ENCODE measurements around the gene CPEB4. TPM values are rescaled to one million over a fixed set of nuclear protein-coding genes. Genes with fewer than 3 reads are reported as not detected.

CPEB4 gene
- total RNA-seq, 1 donor from 2014 or later: 11.3 TPM

DNA sequence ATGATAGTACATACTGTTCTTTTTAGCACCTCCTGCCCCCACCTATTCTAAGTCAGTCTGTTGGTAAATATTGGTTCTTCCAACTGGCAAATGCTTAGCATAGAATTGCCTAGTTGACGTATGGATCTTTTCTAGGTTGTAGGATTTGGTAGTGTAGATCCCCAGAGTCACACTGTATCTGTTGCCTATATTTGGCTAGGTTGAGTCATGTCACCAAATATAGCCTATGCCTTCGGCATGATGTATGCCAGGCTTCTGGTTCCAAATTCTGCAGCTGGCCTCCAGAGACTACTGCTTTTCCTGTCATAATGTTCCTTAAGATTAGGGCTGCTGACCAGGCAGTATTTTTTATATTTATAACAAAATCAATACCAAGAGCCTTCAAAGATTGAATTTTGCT is 38.2 kb downstream of the CPEB4 start:
- H3K4me3 Mint-ChIP-seq: no peak overlapping the region

DNA sequence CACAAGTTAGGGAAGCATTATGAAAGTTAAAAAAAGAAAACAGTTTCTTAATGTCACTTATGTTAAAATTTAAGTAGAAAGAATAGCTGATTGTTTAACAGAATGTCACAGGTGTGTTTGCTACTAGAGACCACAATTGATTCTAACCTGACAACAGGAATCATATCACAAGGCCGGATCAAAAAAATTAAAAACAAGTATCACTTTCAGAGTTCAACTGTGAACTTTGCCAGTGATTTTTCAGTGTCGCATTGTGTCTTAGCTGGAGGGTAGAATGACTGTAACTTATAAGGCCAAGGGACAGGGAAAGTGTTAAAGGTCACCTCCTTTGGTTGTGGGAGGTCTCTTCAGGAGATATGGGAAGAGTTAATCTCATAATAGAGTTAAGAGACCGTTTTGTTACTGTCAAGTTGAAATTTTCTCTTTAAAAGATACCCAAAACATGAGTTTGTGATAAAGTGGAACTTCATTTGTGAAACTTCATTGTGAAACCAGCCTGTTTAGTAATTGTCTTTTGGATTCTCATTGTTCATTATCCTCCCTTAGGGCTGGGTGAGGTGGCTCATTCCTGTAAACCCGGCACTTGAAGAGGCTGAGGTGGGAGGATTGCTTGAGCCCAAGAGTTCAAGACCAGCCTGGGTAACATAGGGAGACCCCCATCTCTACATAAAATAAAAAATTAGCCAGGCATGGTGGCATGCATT is 40.9 kb downstream of the CPEB4 start:
- Mint-ChIP-seq H3K9me3 (no peaks in the 10 kb centered on the region), H3K27ac (ENCODE audit: unreplicated experiment) (no peak overlapping the region), H3K36me3 (ENCODE audit: low read depth) (no peaks in the 10 kb centered on the region), H3K4me1 (peaks cover 33% of the 10 kb centered on the region), H3K27me3 (ENCODE audit: low read depth) (no peaks in the 10 kb centered on the region), H3K4me3 (no peak overlapping the region)
- no peak for DNase-seq (ENCODE audit: low read depth, low spot score)
- no peak for TF ChIP-seq CTCF (conservative IDR thresholded peaks at IDR 0.05)

More for the DNA sequence above, 38.2 kb downstream of the CPEB4 start:
- H3K36me3 Mint-ChIP-seq (ENCODE audit: low read depth): no peaks in the 10 kb centered on the region
- H3K4me1 Mint-ChIP-seq: peaks cover 35% of the 10 kb centered on the region
- H3K27ac Mint-ChIP-seq (ENCODE audit: unreplicated experiment): no peak overlapping the region
- DNase-seq (ENCODE audit: low read depth, low spot score): no peak
- no peak for TF ChIP-seq CTCF (conservative IDR thresholded peaks at IDR 0.05)
- no peaks in the 10 kb centered on the region for H3K27me3 Mint-ChIP-seq (ENCODE audit: low read depth)
- no peaks in the 10 kb centered on the region for H3K9me3 Mint-ChIP-seq

DNA sequence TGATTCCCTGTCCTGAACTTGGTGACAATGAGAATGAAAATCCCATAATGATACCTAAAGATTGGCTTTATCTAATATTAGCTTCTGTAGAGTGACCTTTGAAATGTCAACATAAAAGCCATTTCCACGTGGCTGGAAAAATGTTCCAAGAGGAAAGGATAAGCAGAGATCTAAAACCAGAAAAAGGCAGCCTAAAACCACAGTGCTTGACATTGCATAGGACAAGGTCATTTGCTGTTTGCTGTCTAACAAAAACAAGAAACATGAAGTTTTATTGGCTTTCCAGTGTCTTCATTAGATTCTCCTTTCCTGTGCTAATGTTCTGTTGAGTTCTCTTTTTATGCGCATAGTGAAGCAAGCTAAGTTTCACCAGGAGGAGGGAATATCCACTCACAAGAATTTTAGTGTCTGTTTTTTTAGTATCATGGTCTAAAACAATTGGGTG is 44.6 kb downstream of the CPEB4 start:
- Mint-ChIP-seq H3K4me3 (no peak overlapping the region), H3K36me3 (ENCODE audit: low read depth) (peaks cover 4% of the 10 kb centered on the region), H3K4me1 (peaks cover 25% of the 10 kb centered on the region), H3K27ac (ENCODE audit: unreplicated experiment) (no peak overlapping the region), H3K27me3 (ENCODE audit: low read depth) (no peaks in the 10 kb centered on the region), H3K9me3 (no peaks in the 10 kb centered on the region)
- DNase-seq (ENCODE audit: low read depth, low spot score): no peak
- TF ChIP-seq CTCF (conservative IDR thresholded peaks at IDR 0.05): no peak

GRCh38 chr5:173933901-173934300 is 45.8 kb downstream of the CPEB4 start:
- H3K36me3 Mint-ChIP-seq (ENCODE audit: low read depth): peaks cover 4% of the 10 kb centered on the region
- no peak overlapping the region for H3K4me3 Mint-ChIP-seq
- H3K9me3 Mint-ChIP-seq: no peaks in the 10 kb centered on the region
- no peak for DNase-seq (ENCODE audit: low read depth, low spot score)
- no peak for TF ChIP-seq CTCF (conservative IDR thresholded peaks at IDR 0.05)
- H3K27ac Mint-ChIP-seq (ENCODE audit: unreplicated experiment): no peak overlapping the region
- no peaks in the 10 kb centered on the region for H3K27me3 Mint-ChIP-seq (ENCODE audit: low read depth)
- H3K4me1 Mint-ChIP-seq: peaks cover 15% of the 10 kb centered on the region

GRCh38 chr5:173935396-173935795 is 47.2 kb downstream of the CPEB4 start:
- DNase-seq (ENCODE audit: low read depth, low spot score): no peak
- H3K4me3 Mint-ChIP-seq: no peak overlapping the region
- TF ChIP-seq CTCF (conservative IDR thresholded peaks at IDR 0.05): no peak

More at GRCh38 chr5:173935396-173935795, 47.2 kb downstream of the CPEB4 start:
- H3K27ac Mint-ChIP-seq (ENCODE audit: unreplicated experiment): no peak overlapping the region
- H3K27me3 Mint-ChIP-seq (ENCODE audit: low read depth): no peaks in the 10 kb centered on the region
- peaks cover 4% of the 10 kb centered on the region for H3K36me3 Mint-ChIP-seq (ENCODE audit: low read depth)
- no peaks in the 10 kb centered on the region for H3K9me3 Mint-ChIP-seq
- H3K4me1 Mint-ChIP-seq: peaks cover 12% of the 10 kb centered on the region
